Panc1 (cell line): ENCODE measurements around the gene HPCAL1. TPM values are rescaled to one million over a fixed set of nuclear protein-coding genes. Genes with fewer than 3 reads are reported as not detected.

Experiments used
- ATAC-seq: fragments of 200-7000 bp; cut with Tn5 transposase; 2 replicates; pipeline ENCODE4 v1.9.1; 2020; ENCODE audit warnings: mild to moderate bottlenecking, moderate library complexity
- BruUV-seq: library from RNA; stranded (reverse); fragments of 400-500 nt; replicated peaks from 2 replicates; lab custom pipeline; 2021; lab: Mats Ljungman, UMichigan
- CTCF ChIA-PET: fragments of 300-600 bp; sonication (Branson Sonifier 250); formaldehyde crosslinking; loops from one replicate; lab custom pipeline; 2022; ENCODE audit warnings: antibody characterized with exemption; lab: Charles Lee
- POLR2A ChIA-PET: fragments of 300-600 bp; sonication (Branson Sonifier 250); formaldehyde crosslinking; loops from one replicate; lab custom pipeline; 2022; ENCODE audit warnings: antibody characterized with exemption; lab: Charles Lee
- DNase-seq: peaks from one replicate; pipeline ENCODE4 v3.0.0-alpha.2; 2010; ENCODE audit warnings: low read depth, low spot score
- H3K27ac ChIP-seq: 2 replicates; pipeline ENCODE4 v1.5.1; 2011; ENCODE audit warnings: mild to moderate bottlenecking, low read length, inconsistent platforms
- H3K27me3 ChIP-seq: fragments of 200-500 bp; sonication (Bioruptor generic); 2 replicates; pipeline ENCODE4 v1.6.0; 2014; ENCODE audit warnings: low read length, inconsistent platforms; ENCODE audit not compliant: control insufficient read depth, insufficient read depth
- H3K36me3 ChIP-seq: fragments of 200-500 bp; sonication (Bioruptor generic); 2 replicates; pipeline ENCODE4 v1.5.1; 2014; ENCODE audit warnings: inconsistent platforms, mild to moderate bottlenecking, low read length, moderate library complexity; ENCODE audit not compliant: control insufficient read depth, insufficient read depth
- H3K4me1 ChIP-seq: 2 replicates; pipeline ENCODE4 v1.5.1; 2011; ENCODE audit warnings: inconsistent platforms, mild to moderate bottlenecking, low read length, moderate library complexity; ENCODE audit not compliant: control insufficient read depth, insufficient read depth
- H3K4me3 ChIP-seq, 2 experiments: 2 replicates each; pipeline ENCODE4 v1.5.1; 2011 to 2012; ENCODE audit warnings: low read depth in 2 of 2, low read length in 2 of 2, mild to moderate bottlenecking in 2 of 2, inconsistent platforms in 1 of 2, moderate library complexity in 1 of 2
- H3K9me3 ChIP-seq: fragments of 200-500 bp; sonication (Bioruptor generic); 2 replicates; pipeline ENCODE4 v1.5.1; 2014; ENCODE audit warnings: low read depth, mild to moderate bottlenecking, inconsistent platforms, low read length, moderate library complexity; ENCODE audit not compliant: control insufficient read depth, insufficient read depth
- CTCF ChIP-seq: fragments of 450-650 bp; IDR thresholded peaks from 2 replicates; pipeline ENCODE4 v1.5.1; 2017; ENCODE audit warnings: mild to moderate bottlenecking
- POLR2AphosphoS5 ChIP-seq: IDR thresholded peaks from 2 replicates; pipeline ENCODE4 v1.6.1; 2012; ENCODE audit warnings: mild to moderate bottlenecking, low read depth, low read length, moderate library complexity
- REST ChIP-seq, 2 experiments: IDR thresholded peaks; 2 replicates each; pipeline ENCODE4 v1.6.1; 2011 to 2012; ENCODE audit warnings: low read depth in 2 of 2, control low read depth in 1 of 2, low read length in 1 of 2, mild to moderate bottlenecking in 1 of 2, moderate library complexity in 1 of 2; ENCODE audit not compliant: insufficient read depth in 1 of 2
- SIN3A ChIP-seq: IDR thresholded peaks from 2 replicates; pipeline ENCODE4 v1.6.1; 2012; ENCODE audit warnings: low read depth, mild to moderate bottlenecking, low read length, moderate library complexity, borderline replicate concordance; ENCODE audit not compliant: insufficient read depth
- TCF7L2 ChIP-seq: IDR thresholded peaks from 2 replicates; pipeline ENCODE4 v1.6.1; 2011; ENCODE audit warnings: mild to moderate bottlenecking, low read depth, low read length, inconsistent platforms
- in situ Hi-C: cut with HindIII; loops from 2 replicates; pipeline ENCODE4 v1.10.0; 2016; ENCODE audit warnings: low sequenced_read_pairs, low pct_unique_long_range_greater_than_20kb
- intact Hi-C: fragments of 100-400 bp; cut with micrococcal nuclease; formaldehyde crosslinking; loops from one replicate; pipeline ENCODE4 v1.10.0; 2022; ENCODE audit not compliant: unreplicated experiment
- total RNA-seq: library from RNA; stranded (reverse); gene quantifications from one replicate; pipeline ENCODE4 v1.2.1, GENCODE V29; 2021; ENCODE audit not compliant: unreplicated experiment

HPCAL1 gene
- total RNA-seq, 1 experiment from 2014 or later = 234 TPM

DNA sequence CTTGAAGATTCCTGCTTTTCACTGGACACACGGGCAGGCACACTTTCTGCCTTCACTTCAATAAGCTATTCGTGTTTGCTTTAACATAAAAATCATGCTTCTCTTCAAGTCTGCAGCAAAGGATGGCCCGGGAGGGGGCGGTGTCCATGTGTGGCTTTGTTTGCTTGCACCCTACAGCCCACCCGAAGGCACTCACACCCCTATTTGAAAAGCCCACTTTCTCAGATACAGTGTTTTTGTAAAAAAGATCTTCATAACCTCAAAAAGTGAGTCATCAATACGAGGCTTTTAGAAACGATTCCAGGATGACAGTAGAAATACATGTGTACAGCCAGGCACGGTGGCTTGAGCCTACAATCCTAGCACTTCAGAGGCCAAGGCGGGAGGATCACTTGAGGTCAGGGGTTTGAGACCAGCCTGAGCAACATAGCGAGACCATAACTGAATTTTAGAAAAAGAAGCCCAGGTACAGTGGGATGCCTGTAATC lies 36.5 kb upstream of the HPCAL1 start:
- Histone ChIP-seq H3K27me3 (no peaks in the 10 kb centered on the region), H3K4me1 (peaks cover 13% of the 10 kb centered on the region), H3K36me3 (no peaks in the 10 kb centered on the region), H3K27ac (no peak overlapping the region), H3K9me3 (no peaks in the 10 kb centered on the region), H3K4me3 (no peak overlapping the region)
- in situ Hi-C loops (no loop called here), intact Hi-C loops (no loop called here)
- BruUV-seq = no TSS peak
- ATAC-seq (no peak), DNase-seq (no peak)
- POLR2A ChIA-PET = interaction anchor here (0.7 kb wide), 1 partner anchor 27 kb away, joined by 3 read pairs; no protein-coding TSS in a partner anchor
- TF ChIP-seq TCF7L2 (no peak), SIN3A (no peak), CTCF (no peak), POLR2AphosphoS5 (no peak), REST (IDR thresholded peaks at IDR 0.05; ENCODE audit: insufficient read depth in 1 of 2, low read depth in 2 of 2, low read length in 1 of 2) (no peak)
- CTCF ChIA-PET = no interaction called here

DNA sequence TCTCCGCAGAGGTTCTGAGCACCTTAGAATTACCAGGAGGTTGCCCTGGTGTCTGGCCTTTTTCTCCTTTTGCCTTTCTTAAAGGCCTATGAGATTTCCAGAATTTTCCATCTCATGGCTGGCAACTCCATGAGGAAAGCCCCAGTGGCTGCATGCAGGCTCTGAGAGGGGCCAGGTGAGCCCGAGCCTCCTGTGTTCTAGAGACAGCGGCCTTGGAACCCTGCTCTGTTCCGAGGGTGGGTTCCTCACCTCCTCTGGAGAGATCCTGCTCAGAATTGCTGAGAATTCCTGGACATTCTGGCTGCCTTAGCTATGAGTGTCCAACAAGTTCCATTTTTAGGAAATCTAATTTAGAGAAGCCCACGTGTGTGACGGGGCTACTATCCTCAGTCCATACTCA lies 35.7 kb upstream of the HPCAL1 start:
- POLR2A ChIA-PET = no interaction called here
- in situ Hi-C loops = no loop called here
- Histone ChIP-seq H3K27ac (no peak overlapping the region), H3K9me3 (no peaks in the 10 kb centered on the region), H3K4me3 (no peak overlapping the region), H3K36me3 (no peaks in the 10 kb centered on the region), H3K4me1 (peaks cover 20% of the 10 kb centered on the region), H3K27me3 (no peaks in the 10 kb centered on the region)
- ATAC-seq (no peak), DNase-seq (no peak)
- TF ChIP-seq SIN3A (no peak), REST (IDR thresholded peaks at IDR 0.05; ENCODE audit: insufficient read depth in 1 of 2, low read depth in 2 of 2, low read length in 1 of 2) (no peak), POLR2AphosphoS5 (no peak), TCF7L2 (no peak), CTCF (no peak)
- intact Hi-C loops = no loop called here
- CTCF ChIA-PET = no interaction called here
- no TSS peak for BruUV-seq
